ENCODE data around the gene PIGO.

PIGO gene

DNA sequence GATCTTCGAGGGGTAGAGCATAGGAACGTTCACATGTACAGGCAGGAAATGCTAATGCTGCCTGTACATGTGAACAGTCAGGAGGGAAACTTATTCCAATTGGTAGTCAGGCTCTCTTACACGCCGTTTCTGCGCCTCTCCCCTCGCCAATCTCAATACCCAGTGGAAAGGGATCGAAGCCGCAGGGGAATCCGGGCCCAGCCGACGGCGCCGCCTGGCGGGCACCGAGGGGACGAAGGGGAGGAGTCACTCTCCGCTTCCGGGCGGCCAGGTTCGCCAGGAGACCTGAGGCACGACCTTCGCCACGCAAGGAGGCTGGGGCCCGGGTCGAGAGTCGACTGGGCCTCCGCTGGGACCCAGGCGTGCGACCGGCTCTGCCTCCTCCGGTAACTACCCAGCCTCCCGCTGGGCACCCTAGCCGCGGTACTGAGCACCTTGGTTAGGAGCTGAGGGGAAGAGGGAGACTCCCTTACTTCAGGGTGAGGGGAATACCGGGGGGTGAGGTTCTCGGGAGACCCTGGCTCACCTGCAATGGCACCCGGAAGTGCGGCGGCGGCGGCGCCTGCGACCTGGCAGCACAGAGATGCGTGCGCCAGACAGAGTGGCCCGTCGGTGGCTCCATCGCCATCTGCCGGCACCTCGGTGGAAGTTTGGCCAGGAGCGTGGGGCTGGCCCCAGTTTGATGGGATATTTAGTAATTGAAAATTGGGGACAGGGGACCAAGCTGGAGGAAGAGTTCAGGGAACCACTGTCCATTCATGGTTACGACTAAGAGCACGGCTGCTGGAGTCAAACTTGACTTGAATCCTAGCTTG is at the start of gene PIGO:
TSS of gene PIGO (minus strand) at position 557 of the 815 bp plus-strand sequence. CDS start 1,026 bp downstream, outside the sequence.
- DNase-seq: peak; percentile 68

DNA sequence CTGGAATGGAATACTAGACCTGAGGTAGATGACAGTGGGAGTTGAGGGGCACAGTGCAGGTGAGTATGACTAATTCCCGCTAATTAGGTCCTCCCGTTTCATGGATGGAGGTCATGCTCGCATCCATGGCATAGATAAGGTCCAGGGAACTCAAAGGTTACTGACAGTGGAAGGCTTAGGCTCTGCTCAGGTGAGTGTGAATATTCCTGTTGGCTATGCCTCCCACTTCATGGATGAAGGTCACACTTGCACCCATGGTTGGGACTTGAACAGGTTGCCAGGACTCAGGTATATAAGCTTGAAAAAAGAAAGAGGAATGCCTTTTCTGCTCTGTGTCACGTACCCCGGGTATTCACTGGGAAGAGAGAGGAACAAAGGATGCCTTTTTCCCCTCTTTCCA is 45.6 kb upstream of the PIGO start:
- DNase-seq: no peak

DNA sequence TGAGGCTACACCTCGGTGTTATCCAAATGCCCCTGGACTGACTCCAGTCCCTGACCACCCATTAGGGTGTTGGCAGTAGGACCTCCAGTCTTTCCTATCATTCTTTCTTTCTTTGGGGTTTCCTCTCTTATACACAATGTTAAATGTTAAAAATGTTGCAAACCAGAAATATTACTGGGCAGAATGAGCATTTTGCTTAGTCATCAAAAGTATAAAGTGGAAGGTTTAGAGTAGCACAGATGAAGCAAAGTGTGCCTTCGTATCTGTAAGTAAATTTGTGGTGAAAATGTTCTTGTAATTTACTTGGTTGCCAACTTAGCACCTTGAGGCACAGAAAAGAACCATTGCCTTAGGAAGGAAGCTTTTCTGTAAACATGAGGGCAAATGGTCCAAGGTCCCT is 43.7 kb upstream of the PIGO start:
- no peak for DNase-seq

DNA sequence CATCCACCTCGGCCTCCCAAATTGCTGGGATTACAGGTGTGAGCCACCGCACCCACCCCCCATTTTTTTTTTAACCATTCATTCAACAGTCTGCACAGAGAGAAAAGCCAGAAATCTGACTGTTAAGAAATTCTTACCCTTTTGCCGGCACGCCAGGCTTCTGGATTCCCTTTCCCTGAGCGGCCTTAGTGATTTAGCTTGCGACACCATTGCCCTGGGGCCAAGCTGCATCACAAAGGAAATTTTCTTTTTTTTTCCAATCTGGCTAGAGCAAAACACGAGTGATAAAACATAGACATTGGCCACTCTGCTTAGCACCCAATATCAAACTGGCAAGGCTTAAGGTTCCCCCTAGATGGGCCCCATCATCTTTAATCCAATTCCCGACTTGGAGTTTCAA is 40.5 kb upstream of the PIGO start:
- DNase-seq: no peak

DNA sequence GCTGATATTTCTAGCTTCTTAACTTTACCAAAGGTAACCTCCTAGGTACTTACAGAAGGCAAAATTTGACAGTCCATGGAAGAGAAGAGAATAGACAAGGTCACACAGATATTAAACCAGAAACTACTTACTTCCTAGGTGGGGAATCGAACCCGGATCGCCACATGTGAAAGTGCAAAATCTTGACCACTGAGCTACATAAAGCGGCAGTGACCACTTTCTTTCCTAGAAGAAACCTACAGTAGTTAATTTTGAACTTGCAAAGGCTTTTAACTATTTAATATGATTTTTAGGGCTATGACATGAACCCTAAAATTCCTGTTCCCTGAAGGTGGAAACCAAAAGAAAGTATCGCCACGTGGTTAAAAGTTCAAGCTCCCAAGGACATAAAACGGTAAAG is 39.6 kb upstream of the PIGO start:
- DNase-seq: no peak

DNA sequence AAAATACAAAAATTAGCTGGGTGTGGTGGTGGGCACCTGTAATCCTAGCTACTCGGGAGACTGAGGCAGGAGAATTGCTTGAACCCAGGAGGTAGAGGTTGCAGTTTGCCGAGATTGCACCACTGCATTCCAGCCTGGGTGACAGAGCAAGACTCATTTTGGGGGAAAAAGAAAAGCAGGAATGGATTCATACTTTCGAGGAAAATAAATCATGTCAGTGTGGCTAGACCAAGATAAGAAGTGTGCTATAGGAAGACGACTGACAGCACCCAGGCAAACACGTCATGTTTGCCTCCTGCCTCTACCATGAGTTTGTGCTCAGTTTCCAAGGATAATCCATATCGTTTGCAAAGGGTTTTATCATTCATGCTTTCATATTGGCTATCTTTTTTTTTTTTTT is 38.5 kb upstream of the PIGO start:
- no peak for DNase-seq

DNA sequence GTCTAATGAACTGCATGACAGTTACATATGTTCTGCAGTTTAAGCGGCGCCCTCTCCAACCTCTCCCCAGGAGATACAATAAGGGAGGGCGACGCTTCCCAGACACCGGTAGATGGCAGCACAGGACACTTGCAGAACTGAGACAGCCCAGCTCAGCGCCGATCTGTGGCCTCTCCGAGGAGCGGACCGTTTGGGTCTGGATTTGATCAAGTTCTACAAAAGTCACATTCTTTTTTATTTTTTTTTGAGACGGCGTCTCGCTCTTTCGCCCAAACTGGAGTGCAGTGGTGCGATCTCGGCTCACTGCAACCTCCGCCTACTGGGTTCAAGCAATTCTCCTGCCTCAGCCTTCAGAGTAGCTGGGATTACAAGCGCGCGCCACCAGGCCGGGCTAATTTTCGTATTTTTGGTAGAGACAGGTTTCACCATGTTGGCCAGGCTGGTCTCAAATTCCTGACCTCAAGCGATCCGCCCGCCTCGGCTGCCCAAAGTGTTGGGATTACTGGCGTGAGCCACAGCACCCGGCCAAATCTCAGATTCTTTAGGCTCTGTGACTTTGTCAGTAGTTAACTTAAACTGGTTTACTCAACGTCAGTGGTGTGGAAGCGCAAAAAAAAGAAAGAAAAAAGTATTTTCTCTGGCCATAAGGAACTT is 20.6 kb upstream of the PIGO start:
- DNase-seq: peak; percentile 92

DNA sequence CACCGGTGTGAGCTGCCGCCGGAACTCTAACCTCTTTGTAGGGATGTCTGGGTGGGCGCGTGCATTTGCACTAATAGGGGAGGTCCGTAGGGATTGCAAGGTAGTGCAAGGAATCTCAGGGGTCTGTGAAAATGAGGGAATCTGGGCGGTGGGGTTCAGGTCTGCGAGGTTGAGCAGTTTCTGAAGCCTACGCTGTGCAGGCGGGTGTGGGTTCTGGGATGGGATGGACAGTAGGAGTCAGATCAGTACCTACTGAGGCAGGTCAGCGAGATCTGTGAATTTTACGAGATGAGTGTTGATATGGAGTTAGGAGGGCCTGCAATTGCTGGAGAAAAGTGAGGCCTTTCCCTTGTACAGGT is 20.1 kb upstream of the PIGO start:
- no peak for DNase-seq

DNA sequence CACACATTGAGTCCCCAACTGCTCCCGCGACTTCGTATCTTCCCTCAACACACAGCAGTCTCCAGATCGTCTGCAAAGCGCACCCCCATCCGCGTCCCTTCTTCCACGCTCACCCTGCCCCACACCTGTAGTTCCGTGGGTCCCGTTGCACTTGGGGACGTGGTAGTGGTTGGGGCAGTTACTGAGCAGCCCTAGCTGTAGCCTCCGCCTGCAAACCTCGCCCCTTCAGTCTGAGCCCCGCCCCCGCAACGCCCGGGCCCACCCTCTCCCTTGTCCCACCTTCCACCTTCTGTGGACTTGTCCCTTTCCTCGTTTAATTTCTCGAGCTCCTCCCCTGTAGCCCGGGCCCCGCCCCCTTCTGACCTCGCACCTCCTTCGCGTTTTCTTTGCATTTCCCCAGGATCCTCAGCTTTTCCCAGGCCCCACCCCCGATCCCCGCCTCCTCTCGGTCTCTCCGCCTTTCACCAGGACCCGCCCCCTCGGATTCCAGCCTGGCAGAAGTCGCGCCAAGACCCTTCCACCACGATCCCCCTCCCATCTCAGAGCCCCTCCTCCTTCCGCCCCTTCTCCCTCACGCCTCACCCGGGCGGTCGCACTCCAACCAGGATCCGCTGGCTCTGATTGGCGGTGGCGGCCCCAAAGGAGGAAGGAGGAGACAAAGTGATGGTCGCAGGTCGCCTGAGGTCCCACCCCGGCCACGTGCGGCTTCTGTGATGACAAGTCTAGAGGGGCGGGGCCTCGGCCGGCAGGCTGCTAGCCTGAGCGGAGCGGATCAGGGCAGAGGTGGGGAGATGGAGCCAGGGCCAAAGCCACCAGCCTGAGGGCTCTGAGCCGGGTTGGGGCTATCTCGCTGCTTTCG is 19.5 kb upstream of the PIGO start, which contains the start of gene ATOSB:
TSS of gene ATOSB (minus strand) at position 183 of the 859 bp plus-strand sequence. CDS start 7,588 bp downstream, outside the sequence.
- peak; percentile 97 for DNase-seq

DNA sequence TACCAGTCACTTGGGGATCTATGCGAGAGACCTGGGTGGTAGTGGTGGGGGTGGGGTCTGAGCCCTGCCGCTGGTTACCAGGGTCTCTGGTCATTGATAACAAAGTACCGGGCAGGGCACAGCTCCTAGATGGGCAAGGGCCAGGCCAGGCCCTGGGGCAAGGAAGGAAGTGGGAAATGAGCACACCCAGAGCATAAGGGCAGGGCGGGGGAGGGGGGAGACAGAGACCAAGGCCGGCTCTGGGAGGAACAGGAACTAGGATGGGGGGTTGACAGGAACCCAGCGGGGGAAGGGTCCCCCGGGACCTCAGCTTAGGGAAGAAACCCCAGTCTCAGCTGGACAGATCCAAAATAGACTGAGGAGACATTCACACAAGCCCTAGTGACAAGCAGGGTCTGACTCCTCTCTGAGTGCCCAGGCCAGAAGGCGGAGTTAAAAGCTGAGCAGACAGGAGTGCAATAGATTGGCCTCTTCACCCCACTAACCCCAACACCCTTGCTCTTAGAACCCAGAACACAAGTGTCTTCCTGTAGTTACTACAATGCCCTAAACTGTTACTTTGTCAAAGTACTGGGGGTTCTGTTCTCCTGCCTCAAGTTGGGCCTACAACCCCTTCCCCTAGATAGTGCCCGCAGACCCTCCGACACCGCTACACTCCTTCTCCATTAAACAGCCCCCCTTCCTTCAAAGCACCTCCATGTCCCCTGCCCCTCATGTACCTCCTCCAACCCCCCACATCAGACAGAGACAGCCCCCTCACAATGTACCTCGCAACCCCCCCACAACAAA is 18.6 kb upstream of the PIGO start:
- DNase-seq: peak; percentile 57

DNA sequence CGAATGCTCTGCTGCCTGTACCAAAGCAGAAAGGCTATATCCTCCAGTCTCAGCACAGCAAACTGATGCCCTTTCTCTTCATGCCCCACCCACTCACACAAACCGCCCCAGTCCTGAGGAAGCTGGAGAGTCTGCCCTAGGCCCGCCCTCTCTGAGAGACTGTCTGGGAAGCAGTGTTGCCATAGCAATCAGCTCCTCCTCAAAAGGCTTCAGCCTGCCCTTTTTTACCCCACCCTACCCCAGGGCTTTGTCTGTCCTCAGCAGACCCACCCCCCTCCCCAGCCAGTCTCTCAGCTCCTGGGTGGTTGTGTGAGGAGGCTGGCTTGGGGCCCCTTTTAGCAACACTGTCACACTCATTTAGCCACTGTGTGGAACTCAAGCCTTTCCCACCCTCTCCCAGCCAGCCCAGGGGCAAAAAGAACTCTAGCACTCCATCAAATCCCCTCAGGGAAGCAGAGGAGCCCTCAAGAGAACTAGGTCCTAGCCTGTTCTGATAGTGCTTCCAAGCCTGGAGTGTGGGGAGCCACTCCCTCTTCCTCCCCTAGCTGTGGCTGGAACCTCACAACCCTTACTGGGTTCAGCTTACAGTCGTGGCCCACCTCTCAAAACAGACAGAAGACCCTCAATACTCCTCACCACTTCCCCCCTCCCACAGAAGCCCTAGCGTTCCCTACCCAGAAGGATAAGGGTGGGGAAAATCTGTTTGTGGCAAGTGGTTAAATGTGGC is 17.9 kb upstream of the PIGO start:
- DNase-seq: peak; percentile 98

DNA sequence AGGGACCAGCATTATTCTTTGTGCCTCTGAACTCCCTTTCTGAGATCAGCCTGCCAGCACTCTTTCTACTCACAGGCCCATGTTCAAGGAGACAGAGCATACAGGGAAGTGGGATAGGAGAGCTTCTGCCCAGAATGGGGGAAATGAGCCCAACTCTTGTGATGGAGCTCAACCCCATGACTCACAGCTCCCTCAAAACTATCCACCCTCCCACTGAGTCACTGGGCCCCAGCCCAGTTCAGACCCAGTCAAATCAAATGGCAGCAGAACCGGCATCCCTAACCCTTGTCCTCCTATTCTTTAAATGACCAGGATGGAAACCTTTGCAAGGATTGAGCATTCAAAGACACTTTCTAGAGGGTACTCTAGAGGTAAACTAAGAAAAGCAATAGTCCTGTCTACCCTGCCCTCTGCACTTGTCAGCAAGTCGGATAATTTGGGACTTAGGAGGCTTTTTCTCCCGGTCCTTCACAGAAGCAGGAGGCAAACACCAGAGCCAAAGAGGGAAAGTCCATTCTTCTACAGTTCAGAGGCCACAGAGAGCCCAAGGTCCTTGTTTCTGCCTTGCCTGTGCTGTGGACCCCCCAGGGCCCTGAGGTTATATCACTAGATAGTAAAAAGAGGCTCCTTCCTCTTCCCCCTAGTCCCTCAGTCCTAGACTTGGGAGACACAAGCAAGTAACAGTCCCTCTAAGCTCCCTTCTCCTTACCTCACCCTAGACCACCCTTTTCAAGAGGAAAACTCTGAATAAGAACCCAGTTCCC is 16.0 kb upstream of the PIGO start:
- peak; percentile 40 for DNase-seq

DNA sequence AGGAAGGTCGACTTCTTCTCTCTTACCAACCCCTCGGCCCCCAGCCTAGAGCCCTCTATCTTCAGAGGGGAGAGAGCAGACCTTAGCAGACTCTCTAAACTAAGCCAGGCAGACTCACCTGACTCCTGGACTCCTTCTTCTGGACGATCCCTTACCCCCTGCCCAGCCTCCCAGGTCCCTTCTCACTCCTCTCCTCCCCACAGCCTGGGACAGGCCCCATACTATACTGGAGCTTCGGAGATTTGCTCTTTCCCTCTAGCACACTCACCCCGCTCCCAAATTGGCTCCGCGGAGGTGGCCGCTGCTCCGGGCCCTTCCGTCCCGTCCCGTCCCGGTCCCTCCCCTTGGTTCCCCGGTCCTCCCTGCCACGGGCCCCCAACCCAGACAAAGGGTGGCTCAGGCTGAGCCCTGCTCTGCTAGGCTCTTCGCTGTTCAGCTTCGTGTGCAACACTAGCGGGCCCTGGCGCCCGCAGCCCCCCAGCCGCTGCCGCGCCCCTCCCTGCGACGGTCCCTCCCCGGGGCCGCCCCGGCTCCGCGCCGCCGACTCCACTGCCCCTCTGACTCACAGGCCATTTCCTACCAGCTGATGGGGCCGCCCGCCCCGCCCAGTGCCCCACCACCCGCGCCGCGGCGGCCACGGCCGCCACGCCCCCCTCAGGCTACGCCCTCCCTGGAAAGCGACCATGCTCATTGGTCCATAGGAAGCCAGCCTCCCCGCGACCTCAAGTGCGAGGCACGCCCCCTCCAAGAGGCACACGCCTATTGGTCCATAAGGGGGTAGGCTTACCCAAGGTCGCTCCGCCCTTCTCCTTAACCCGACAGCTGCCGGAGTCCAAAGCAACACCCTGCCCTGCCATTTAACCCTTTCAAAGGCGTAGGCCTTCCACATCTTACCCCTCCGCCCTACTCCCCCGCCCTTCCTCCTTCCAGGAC is 14.9 kb upstream of the PIGO start:
- peak; percentile 98 for DNase-seq

DNA sequence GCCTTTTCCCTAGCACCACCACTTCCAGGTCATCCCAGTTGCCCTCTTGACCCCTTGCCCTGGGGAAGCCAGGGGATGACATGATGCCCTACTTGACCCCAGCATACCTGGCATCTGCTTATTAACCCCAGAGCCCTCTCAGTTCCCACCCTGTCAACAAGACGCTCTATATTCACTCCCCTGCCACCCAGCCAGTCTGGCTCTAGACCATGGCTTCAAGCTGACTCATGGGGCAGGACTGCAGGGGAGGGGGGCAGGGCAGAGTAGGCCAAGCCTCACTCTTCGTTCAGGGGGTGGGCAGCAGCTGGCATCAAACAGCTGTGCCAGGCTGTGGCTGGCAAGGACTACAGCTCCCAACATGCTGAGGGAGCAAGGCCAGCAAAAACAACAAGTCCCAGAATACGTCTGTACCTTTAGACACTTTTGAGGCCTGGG is 14.0 kb upstream of the PIGO start:
- DNase-seq: peak; percentile 8

DNA sequence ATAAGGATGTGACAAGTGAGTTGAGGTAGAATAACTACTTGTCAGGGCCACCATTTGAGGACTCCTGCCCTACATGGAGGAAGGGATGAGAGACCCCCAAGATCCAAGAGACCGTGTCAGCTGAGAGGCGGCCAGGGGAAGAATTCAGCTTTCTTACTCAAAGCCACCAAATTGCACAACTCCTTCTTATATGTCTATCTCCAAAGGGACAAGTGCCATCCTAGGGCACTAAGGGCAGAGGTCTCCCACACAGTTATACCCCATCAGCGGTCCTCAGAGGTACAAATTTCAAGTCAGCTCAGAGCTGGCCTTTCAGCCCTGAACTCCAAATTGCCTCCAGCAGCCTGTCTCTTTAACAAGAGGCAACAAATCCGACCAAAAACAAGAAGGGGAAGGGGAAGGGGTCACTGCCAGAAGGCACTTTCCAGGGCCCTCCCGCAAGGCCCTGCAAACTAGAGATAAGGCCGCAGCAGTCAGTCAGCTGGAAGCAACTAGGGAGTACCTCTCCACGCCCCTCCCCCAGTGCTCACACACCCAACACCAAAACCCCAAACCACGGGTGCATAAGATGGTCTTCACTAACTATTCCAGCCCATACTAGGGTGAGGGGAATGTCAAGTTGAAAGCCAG is 12.7 kb upstream of the PIGO start:
- no peak for DNase-seq

DNA sequence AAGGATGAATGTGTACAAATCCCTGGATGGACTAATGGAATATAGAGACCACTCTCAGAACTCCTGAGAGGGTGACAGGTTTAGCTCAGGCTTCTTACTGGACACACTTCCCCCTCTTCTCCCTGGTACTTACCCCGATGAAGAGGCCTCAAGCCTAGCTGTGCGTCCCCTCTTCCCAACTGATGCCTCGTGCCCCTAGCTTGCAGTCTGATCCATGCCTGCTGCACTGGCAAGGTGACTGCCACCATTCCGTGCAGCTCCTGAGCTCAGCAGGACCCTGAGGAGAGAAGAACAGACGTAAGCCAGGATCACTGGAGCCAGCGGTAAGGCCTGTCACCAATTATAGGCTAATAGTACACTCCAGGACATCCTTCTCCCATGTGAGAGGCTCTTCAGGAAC is 12.1 kb upstream of the PIGO start:
- no peak for DNase-seq

DNA sequence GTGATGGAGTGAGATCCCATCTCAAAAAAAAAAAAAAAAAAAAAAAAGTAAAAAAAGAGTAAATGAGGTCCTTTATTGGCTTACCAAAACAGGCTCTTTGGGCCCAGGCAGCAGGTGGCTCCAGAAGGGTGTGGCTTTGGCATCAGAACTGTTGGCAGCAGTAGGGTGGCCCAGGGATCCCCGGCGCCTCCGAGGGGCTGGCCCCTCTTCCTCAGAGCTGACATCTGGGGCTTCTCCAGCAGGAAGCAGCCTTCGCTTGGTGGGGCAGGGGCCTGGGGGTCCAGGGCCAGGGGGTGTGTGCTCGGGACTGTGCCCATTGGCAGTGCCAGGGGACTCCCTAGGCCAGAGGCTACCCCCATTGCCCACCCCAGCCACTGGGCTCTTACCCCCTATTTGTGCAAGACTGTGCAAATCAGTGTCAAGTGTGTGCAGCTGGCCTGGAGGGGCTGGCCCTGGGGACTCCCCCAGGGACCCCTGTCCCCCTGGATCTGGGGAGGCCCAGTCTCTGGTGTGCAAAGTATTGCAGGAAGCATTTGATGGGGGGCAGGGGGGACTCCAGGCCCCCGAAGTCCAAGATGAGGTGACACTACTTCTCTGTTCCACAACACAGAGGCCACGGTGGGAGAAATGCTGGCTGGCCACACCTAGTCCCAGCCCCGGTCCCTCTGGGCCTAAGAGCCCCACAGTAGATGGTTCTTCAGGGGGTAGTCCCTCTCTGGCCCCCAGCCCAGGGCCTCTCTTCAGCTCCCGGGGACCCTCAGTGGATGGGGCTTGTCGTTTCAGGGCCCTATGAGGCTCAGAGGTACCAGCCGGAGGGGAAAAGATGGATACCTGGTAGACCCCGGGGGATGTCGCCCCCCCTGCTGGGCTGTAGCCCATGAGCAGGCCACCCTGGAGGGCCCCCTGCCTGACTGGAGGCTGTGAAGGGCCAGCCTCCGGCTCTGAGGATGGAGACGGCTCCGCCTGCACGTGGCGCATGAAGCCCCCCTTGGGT is 11.2 kb upstream of the PIGO start:
- DNase-seq: no peak

DNA sequence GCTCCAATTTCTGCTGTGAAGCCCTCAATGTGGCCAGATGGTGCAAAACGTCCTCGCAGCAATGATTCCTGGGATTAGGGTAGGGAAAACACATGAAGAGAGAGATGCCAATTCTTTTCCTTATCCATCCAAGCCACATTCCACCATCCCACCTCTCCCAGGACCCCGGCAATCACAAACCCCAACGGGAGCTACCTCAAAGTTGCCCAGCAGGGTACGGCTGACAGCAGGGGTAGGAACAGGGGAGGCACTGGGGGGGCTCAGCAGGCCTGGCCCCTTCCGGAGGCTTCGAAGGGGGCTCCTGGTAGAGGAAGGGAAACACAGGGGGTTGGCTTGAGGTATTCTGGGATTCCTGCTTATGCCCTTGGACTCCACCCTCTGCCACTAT is 9.9 kb upstream of the PIGO start:
- DNase-seq: no peak
